NCI-H146 treated with DMSO at 0.1 percent for 48 hours (cell line): ENCODE data around the gene IGFBP7.

Experiments
- DNase-seq: peaks from one replicate; lab custom pipeline; 2025; ENCODE audit not compliant: unreplicated experiment; lab: John Stamatoyannopoulos, UW

Gene IGFBP7

GRCh38 chr4:57098415-57098814 is 11.8 kb downstream of the IGFBP7 start:
- DNase-seq = no peak

- DNase-seq = no peak
These were observed 12.5 kb downstream of the IGFBP7 start for GRCh38 chr4:57097711-57098110.

- no peak for DNase-seq
These were observed 14.2 kb downstream of the IGFBP7 start for GRCh38 chr4:57095956-57096355.

GRCh38 chr4:57095245-57095644 is 14.9 kb downstream of the IGFBP7 start:
- DNase-seq = no peak

- no peak for DNase-seq
These were observed 15.4 kb downstream of the IGFBP7 start for GRCh38 chr4:57094832-57095223.

- no peak for DNase-seq
These were observed 16.0 kb downstream of the IGFBP7 start for GRCh38 chr4:57093845-57094831.

- no peak for DNase-seq
These were observed 18.5 kb downstream of the IGFBP7 start for GRCh38 chr4:57091657-57092162.

GRCh38 chr4:57090079-57090478 is 20.1 kb downstream of the IGFBP7 start:
- DNase-seq = no peak

- no peak for DNase-seq
These were observed 20.6 kb downstream of the IGFBP7 start for GRCh38 chr4:57089549-57089948.

- no peak for DNase-seq
These were observed 24.0 kb downstream of the IGFBP7 start for GRCh38 chr4:57086031-57086723.

- no peak for DNase-seq
These were observed 24.9 kb downstream of the IGFBP7 start for GRCh38 chr4:57085278-57085677.

- DNase-seq = no peak
These were observed 25.8 kb downstream of the IGFBP7 start for GRCh38 chr4:57084360-57084759.

GRCh38 chr4:57083090-57083489 is 27.1 kb downstream of the IGFBP7 start:
- DNase-seq = no peak

GRCh38 chr4:57081651-57082621 is 28.2 kb downstream of the IGFBP7 start:
- DNase-seq = no peak

GRCh38 chr4:57080781-57081650 is 29.2 kb downstream of the IGFBP7 start:
- no peak for DNase-seq

- DNase-seq = peak; percentile 51
These were observed 31.3 kb downstream of the IGFBP7 start for GRCh38 chr4:57078685-57079521.

GRCh38 chr4:57077550-57078343 is 32.4 kb downstream of the IGFBP7 start:
- DNase-seq = no peak

GRCh38 chr4:57076646-57077045 is 33.5 kb downstream of the IGFBP7 start:
- no peak for DNase-seq
